HEK293 (cell line): Measurements from ENCODE around the gene GPX4.
A peak's percentile ranks its signal among the peaks of the same experiment; 100 is the strongest.

Source experiments
- CTCF ChIA-PET: fragments of 350-600 bp; formaldehyde crosslinking; extraction: SDS; loops from one replicate; lab custom pipeline; 2021; ENCODE audit warnings: antibody characterized with exemption; lab: Yijun Ruan, JAX
- POLR2A ChIA-PET: fragments of 300-600 bp; formaldehyde crosslinking; extraction: SDS; loops from one replicate; lab custom pipeline; 2020; ENCODE audit warnings: antibody characterized with exemption, inconsistent platforms; lab: Yijun Ruan, JAX
- H3K27ac ChIP-seq: fragments of 200-500 bp; sonication (Bioruptor generic); 2 replicates; pipeline ENCODE4 v1.5.1; 2014; ENCODE audit warnings: low read depth, low read length, control low read depth, inconsistent platforms; ENCODE audit errors: extremely low read depth
- H3K36me3 ChIP-seq, 2 experiments: fragments of 200-500 bp in 1 of 2; sonication (Bioruptor generic) in 1 of 2; 1 replicate in 1 of 2; 2 replicates in 1 of 2; pipeline ENCODE4 v1.5.1; 2014 to 2017; ENCODE audit warnings: inconsistent platforms in 2 of 2, low read length in 2 of 2; ENCODE audit not compliant: control insufficient read depth in 2 of 2, insufficient read depth in 1 of 2
- H3K4me1 ChIP-seq: fragments of 200-500 bp; sonication (Bioruptor generic); 2 replicates; pipeline ENCODE4 v1.5.1; 2014; ENCODE audit warnings: mild to moderate bottlenecking, low read length, inconsistent platforms; ENCODE audit not compliant: control insufficient read depth, insufficient read depth
- H3K4me3 ChIP-seq: 2 replicates; pipeline ENCODE4 v1.5.1; 2011; ENCODE audit warnings: low read depth, mild to moderate bottlenecking, control low read depth, low read length, moderate library complexity
- H3K9me3 ChIP-seq: fragments of 200-500 bp; sonication (Bioruptor generic); 2 replicates; pipeline ENCODE4 v1.5.1; 2014; ENCODE audit warnings: low read depth, low read length, inconsistent platforms; ENCODE audit not compliant: control insufficient read depth, insufficient read depth
- GLIS1 ChIP-seq: fragments of 450-650 bp; formaldehyde crosslinking; IDR thresholded peaks from 2 replicates; pipeline ENCODE4 v1.5.1; 2016; ENCODE audit warnings: missing biosample characterization, missing genetic modification characterization
- GLIS2 ChIP-seq: fragments of 450-650 bp; formaldehyde crosslinking; IDR thresholded peaks from 2 replicates; pipeline ENCODE4 v1.5.1; 2016; ENCODE audit warnings: missing biosample characterization, missing genetic modification characterization
- IKZF3 ChIP-seq: fragments of 450-650 bp; IDR thresholded peaks from 2 replicates; pipeline ENCODE4 v1.5.0; 2018; ENCODE audit warnings: missing biosample characterization, mild to moderate bottlenecking, missing genetic modification characterization, moderate library complexity
- KLF1 ChIP-seq: fragments of 450-650 bp; formaldehyde crosslinking; IDR thresholded peaks from 2 replicates; pipeline ENCODE4 v1.5.1; 2016; ENCODE audit warnings: missing biosample characterization, missing genetic modification characterization
- KLF8 ChIP-seq: fragments of 450-650 bp; formaldehyde crosslinking; IDR thresholded peaks from 2 replicates; pipeline ENCODE4 v1.5.1; 2016; ENCODE audit warnings: missing biosample characterization, missing genetic modification characterization
- ZFP3 ChIP-seq: fragments of 450-650 bp; formaldehyde crosslinking; IDR thresholded peaks from 2 replicates; pipeline ENCODE4 v1.5.1; 2016; ENCODE audit warnings: low read depth, missing biosample characterization, missing genetic modification characterization
- ZIC2 ChIP-seq: fragments of 450-650 bp; formaldehyde crosslinking; IDR thresholded peaks from 2 replicates; pipeline ENCODE4 v1.5.1; 2016; ENCODE audit warnings: missing biosample characterization, missing genetic modification characterization
- ZNF112 ChIP-seq: fragments of 450-650 bp; formaldehyde crosslinking; IDR thresholded peaks from 2 replicates; pipeline ENCODE4 v1.5.0; 2017; ENCODE audit warnings: missing biosample characterization, missing genetic modification characterization
- ZNF138 ChIP-seq: fragments of 450-650 bp; formaldehyde crosslinking; IDR thresholded peaks from 2 replicates; pipeline ENCODE4 v1.5.1; 2016; ENCODE audit warnings: missing biosample characterization, missing genetic modification characterization, borderline replicate concordance
- ZNF155 ChIP-seq: fragments of 450-650 bp; formaldehyde crosslinking; IDR thresholded peaks from 2 replicates; pipeline ENCODE4 v1.5.1; 2016; ENCODE audit warnings: missing biosample characterization, missing genetic modification characterization
- ZNF211 ChIP-seq: fragments of 450-650 bp; formaldehyde crosslinking; IDR thresholded peaks from 2 replicates; pipeline ENCODE4 v1.5.1; 2016; ENCODE audit warnings: low read depth, missing biosample characterization, missing genetic modification characterization
- ZNF292 ChIP-seq: fragments of 450-650 bp; formaldehyde crosslinking; IDR thresholded peaks from 2 replicates; pipeline ENCODE4 v1.5.1; 2016; ENCODE audit warnings: low read depth, missing biosample characterization, missing genetic modification characterization, borderline replicate concordance
- ZNF394 ChIP-seq: fragments of 450-650 bp; formaldehyde crosslinking; IDR thresholded peaks from 2 replicates; pipeline ENCODE4 v1.5.1; 2016; ENCODE audit warnings: missing biosample characterization, missing genetic modification characterization, mild to moderate bottlenecking, moderate library complexity, borderline replicate concordance
- ZNF518A ChIP-seq: fragments of 450-650 bp; formaldehyde crosslinking; conservative IDR thresholded peaks from 2 replicates; pipeline ENCODE4 v1.5.1; 2016; ENCODE audit warnings: low read depth, missing biosample characterization, missing genetic modification characterization
- ZNF623 ChIP-seq: fragments of 450-650 bp; formaldehyde crosslinking; IDR thresholded peaks from 2 replicates; pipeline ENCODE4 v1.5.1; 2016; ENCODE audit warnings: missing biosample characterization, missing genetic modification characterization
- ZNF645 ChIP-seq: fragments of 450-650 bp; formaldehyde crosslinking; IDR thresholded peaks from 2 replicates; pipeline ENCODE4; 2016; ENCODE audit warnings: missing biosample characterization, missing genetic modification characterization
- ZNF660 ChIP-seq: fragments of 450-650 bp; IDR thresholded peaks from 2 replicates; pipeline ENCODE4 v1.5.1; 2018; ENCODE audit warnings: missing biosample characterization, mild to moderate bottlenecking, missing genetic modification characterization
- ZNF670 ChIP-seq: fragments of 450-650 bp; formaldehyde crosslinking; IDR thresholded peaks from 2 replicates; pipeline ENCODE4 v1.5.1; 2016; ENCODE audit warnings: missing biosample characterization, missing genetic modification characterization, low read depth
- ZNF791 ChIP-seq: fragments of 450-650 bp; formaldehyde crosslinking; IDR thresholded peaks from 2 replicates; pipeline ENCODE4 v1.5.1; 2016; ENCODE audit warnings: missing biosample characterization, missing genetic modification characterization
- ZSCAN18 ChIP-seq: fragments of 450-650 bp; formaldehyde crosslinking; IDR thresholded peaks from 2 replicates; pipeline ENCODE4 v1.5.1; 2016; ENCODE audit warnings: missing biosample characterization, missing genetic modification characterization

GPX4 gene

GRCh38 chr19:1146858-1147780, 43.3 kb downstream of the GPX4 start:
- TF ChIP-seq KLF8 (tag by site-specific recombination) (no peak), KLF1 (peak; percentile 65; the same call in 1 of the 2 replicates)
- Histone ChIP-seq H3K4me1 (no peaks in the 10 kb centered on the region), H3K27ac (no peak overlapping the region), H3K4me3 (no peak overlapping the region), H3K9me3 (no peaks in the 10 kb centered on the region), H3K36me3 (peaks cover 0 to 26% of the 10 kb centered on the region in 2 experiments; a peak in 2 of 3 replicates)
- ChIA-PET POLR2A (interaction anchor here (0.6 kb wide), 1 partner anchor 344 kb away, joined by 7 read pairs; the partner anchor contains the start of gene REEP6), CTCF (interaction anchor here (0.8 to 1.3 kb wide), 3 partner anchors 34 to 74 kb away, joined by 3 to 4 read pairs (median 3); no protein-coding TSS in a partner anchor)

GRCh38 chr19:1147934-1148549, 44.2 kb downstream of the GPX4 start:
- peak; percentile 98 for TF ChIP-seq ZIC2
- TF ChIP-seq GLIS2 (tag by site-specific recombination) = peak; percentile 28; the same call in 1 of the 2 replicates
- TF ChIP-seq ZNF138 (tag by site-specific recombination) = no peak
- no peak for TF ChIP-seq ZSCAN18 (tag by site-specific recombination)
- TF ChIP-seq ZNF623 = peak; percentile 34; the same call in 1 of the 2 replicates
- TF ChIP-seq ZNF670 (tag by site-specific recombination) = no peak
- TF ChIP-seq ZFP3 (tag by site-specific recombination) = peak; percentile 73; the same call in 1 of the 2 replicates
- TF ChIP-seq KLF1 = peak; percentile 40; the same call in 1 of the 2 replicates
- no peak for TF ChIP-seq ZNF292 (tag by site-specific recombination)
- TF ChIP-seq ZNF660 (tag by site-specific recombination) = no peak
- peak; percentile 63 for TF ChIP-seq GLIS1 (tag by site-specific recombination)
- peak; percentile 59; the same call in 1 of the 2 replicates for TF ChIP-seq ZNF394 (tag by site-specific recombination)
- peak; percentile 41; the same call in 1 of the 2 replicates for TF ChIP-seq IKZF3 (tag by site-specific recombination)
- H3K9me3 ChIP-seq = no peaks in the 10 kb centered on the region
- POLR2A ChIA-PET = interaction anchor here (0.5 to 0.6 kb wide), 2 partner anchors 193 to 343 kb away, joined by 3 to 7 read pairs; partner anchors contain the start of gene REEP6
- no peak overlapping the region for H3K27ac ChIP-seq
- no peak overlapping the region for H3K4me3 ChIP-seq
- CTCF ChIA-PET = interaction anchor here (0.6 to 1.3 kb wide), 3 partner anchors 34 to 169 kb away, joined by 3 to 4 read pairs (median 3); no protein-coding TSS in a partner anchor
- H3K4me1 ChIP-seq = no peaks in the 10 kb centered on the region
- H3K36me3 ChIP-seq = peaks cover 0 to 28% of the 10 kb centered on the region in 2 experiments; a peak in 2 of 3 replicates

GRCh38 chr19:1149259-1150045, 45.7 kb downstream of the GPX4 start:
- H3K4me3 ChIP-seq = no peak overlapping the region
- H3K36me3 ChIP-seq = peaks cover 0 to 21% of the 10 kb centered on the region in 2 experiments; a peak in 2 of 3 replicates
- H3K27ac ChIP-seq = no peak overlapping the region
- POLR2A ChIA-PET = no interaction called here
- H3K4me1 ChIP-seq = no peaks in the 10 kb centered on the region
- CTCF ChIA-PET = no interaction called here
- H3K9me3 ChIP-seq = no peaks in the 10 kb centered on the region
- TF ChIP-seq ZNF211 (tag by site-specific recombination) (no peak), ZNF791 (tag by site-specific recombination) (no peak), ZNF645 (tag by site-specific recombination) (no peak), ZNF155 (tag by site-specific recombination) (no peak), ZNF518A (tag by site-specific recombination) (no peak), ZNF112 (tag by site-specific recombination) (no peak), KLF1 (0 out of 2 replicates have a peak, but pooled peaks have one; percentile 27)
